Karpas-422 (cell line): ENCODE data around the gene TAGLN3. TPM values are rescaled to one million over a fixed set of nuclear protein-coding genes. Genes with fewer than 3 reads are reported as not detected.
"Not testable (repeated sequence)": the region's sequence is repeated elsewhere in the genome, so short reads cannot be mapped to it uniquely, and the experiment has no call there.

ENCODE experiments used
- DNase-seq: peaks from one replicate; pipeline ENCODE4 v3.0.0-alpha.2; 2015
- H2AFZ ChIP-seq: fragments of 200-600 bp; sonication (generic); 2 replicates; pipeline ENCODE4 v1.6.1; 2014; ENCODE audit warnings: antibody characterized with exemption, low read length, mixed read lengths
- H3K27ac ChIP-seq: fragments of 200-600 bp; sonication (generic); 2 replicates; pipeline ENCODE4 v1.5.1; 2014; ENCODE audit warnings: mild to moderate bottlenecking, low read length, moderate library complexity
- H3K27me3 ChIP-seq: fragments of 200-600 bp; sonication (generic); 2 replicates; pipeline ENCODE4 v1.6.1; 2014; ENCODE audit warnings: low read length, mixed read lengths
- H3K36me3 ChIP-seq: fragments of 200-600 bp; sonication (generic); 2 replicates; pipeline ENCODE4 v1.6.1; 2014; ENCODE audit warnings: low read length, mixed read lengths; ENCODE audit not compliant: insufficient read depth
- H3K4me1 ChIP-seq: fragments of 200-600 bp; sonication (generic); 2 replicates; pipeline ENCODE4 v1.6.1; 2014; ENCODE audit warnings: mild to moderate bottlenecking, low read length, mixed read lengths
- H3K4me2 ChIP-seq: fragments of 200-600 bp; sonication (generic); 2 replicates; pipeline ENCODE4 v1.6.1; 2014; ENCODE audit warnings: low read length, low read depth, mild to moderate bottlenecking; ENCODE audit not compliant: poor library complexity, severe bottlenecking
- H3K4me3 ChIP-seq: fragments of 200-600 bp; sonication (generic); 2 replicates; pipeline ENCODE4 v1.5.1; 2014; ENCODE audit warnings: mild to moderate bottlenecking, antibody characterized with exemption, low read length, mixed read lengths
- H3K79me2 ChIP-seq: fragments of 200-600 bp; sonication (generic); 2 replicates; pipeline ENCODE4 v1.6.1; 2014; ENCODE audit warnings: mild to moderate bottlenecking, low read length, mixed read lengths
- H3K9ac ChIP-seq: fragments of 200-600 bp; sonication (generic); 2 replicates; pipeline ENCODE4 v1.6.0; 2014; ENCODE audit warnings: low read length
- H3K9me2 ChIP-seq: fragments of 200-600 bp; sonication (generic), shearing (Covaris generic); replicated peaks from 2 replicates; pipeline ENCODE4 v1.6.0; 2014; ENCODE audit warnings: mild to moderate bottlenecking, low read length, moderate library complexity; ENCODE audit not compliant: insufficient read depth
- H3K9me3 ChIP-seq: fragments of 300-700, 200-600 bp; sonication (generic); 2 replicates; pipeline ENCODE4 v1.6.1; 2014; ENCODE audit warnings: low read length, mixed read lengths
- H4K20me1 ChIP-seq: fragments of 200-600 bp; sonication (generic); 2 replicates; pipeline ENCODE4 v1.6.1; 2014; ENCODE audit warnings: mild to moderate bottlenecking, antibody characterized with exemption, low read length, low read depth; ENCODE audit not compliant: insufficient read depth
- total RNA-seq: library from RNA; depleted of rRNA; stranded (reverse); fragments of >200 nt; shearing (Covaris generic); gene quantifications from 2 replicates; pipeline ENCODE4 v1.2.3, GENCODE V29; 2014; ENCODE audit warnings: low replicate concordance

TAGLN3 gene
- total RNA-seq, 1 experiment from 2014 or later = not detected

DNA sequence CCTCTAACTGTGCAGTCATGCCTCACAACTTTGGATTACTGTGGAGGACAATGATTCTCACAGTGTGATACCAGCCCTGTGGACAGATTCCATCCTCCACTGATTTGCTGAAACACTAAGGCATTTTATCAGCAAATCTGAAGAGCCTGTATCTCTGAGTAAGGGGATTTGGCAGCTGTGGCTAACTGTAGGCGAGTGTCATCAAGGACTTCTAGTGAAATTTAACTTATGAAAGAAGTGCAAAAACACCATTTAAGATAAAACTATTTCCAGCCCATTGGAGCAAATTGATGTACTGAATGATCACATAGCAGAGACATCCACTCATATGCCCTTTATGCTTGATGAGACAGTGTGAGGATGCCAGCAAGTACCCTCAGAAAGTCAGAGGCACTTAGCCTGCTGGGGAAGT is 22.0 kb downstream of the TAGLN3 start:
- H3K9me2 ChIP-seq = no peaks in the 10 kb centered on the region
- H3K27ac ChIP-seq = no peak overlapping the region
- H2AFZ ChIP-seq = no peak overlapping the region
- no peak for DNase-seq
- H3K9ac ChIP-seq = no peak overlapping the region
- H3K27me3 ChIP-seq = no peaks in the 10 kb centered on the region
- no peaks in the 10 kb centered on the region for H4K20me1 ChIP-seq
- H3K9me3 ChIP-seq = no peaks in the 10 kb centered on the region
- no peaks in the 10 kb centered on the region for H3K79me2 ChIP-seq
- H3K4me3 ChIP-seq = no peak overlapping the region
- H3K4me2 ChIP-seq = no peak overlapping the region
- no peaks in the 10 kb centered on the region for H3K36me3 ChIP-seq
- H3K4me1 ChIP-seq = no peaks in the 10 kb centered on the region

DNA sequence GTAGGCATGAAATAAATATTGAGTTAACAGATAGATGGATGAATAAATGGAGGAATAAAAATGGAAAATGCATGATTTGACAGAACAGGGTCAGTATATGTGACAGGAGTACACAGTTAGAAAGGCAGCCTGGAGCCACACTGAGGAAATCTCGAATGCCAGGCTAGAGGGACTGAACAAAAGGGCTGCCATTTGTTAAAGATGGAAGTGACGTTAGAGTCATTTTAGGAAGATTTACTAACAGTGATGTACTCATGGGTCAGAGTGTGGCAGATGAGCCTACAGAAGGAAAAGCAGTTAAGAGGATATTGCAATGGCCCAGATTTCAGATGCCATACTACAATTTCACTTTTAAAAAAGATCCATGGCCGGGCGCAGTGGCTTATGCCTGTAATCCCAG is 28.4 kb downstream of the TAGLN3 start:
- Histone ChIP-seq H3K4me3 (no peak overlapping the region), H3K4me2 (no peak overlapping the region), H3K36me3 (no peaks in the 10 kb centered on the region), H3K79me2 (no peaks in the 10 kb centered on the region), H3K4me1 (no peaks in the 10 kb centered on the region), H3K27me3 (no peaks in the 10 kb centered on the region), H2AFZ (no peak overlapping the region), H3K27ac (no peak overlapping the region), H3K9ac (no peak overlapping the region), H3K9me3 (no peaks in the 10 kb centered on the region), H3K9me2 (no peaks in the 10 kb centered on the region), H4K20me1 (no peaks in the 10 kb centered on the region)
- DNase-seq = no peak

DNA sequence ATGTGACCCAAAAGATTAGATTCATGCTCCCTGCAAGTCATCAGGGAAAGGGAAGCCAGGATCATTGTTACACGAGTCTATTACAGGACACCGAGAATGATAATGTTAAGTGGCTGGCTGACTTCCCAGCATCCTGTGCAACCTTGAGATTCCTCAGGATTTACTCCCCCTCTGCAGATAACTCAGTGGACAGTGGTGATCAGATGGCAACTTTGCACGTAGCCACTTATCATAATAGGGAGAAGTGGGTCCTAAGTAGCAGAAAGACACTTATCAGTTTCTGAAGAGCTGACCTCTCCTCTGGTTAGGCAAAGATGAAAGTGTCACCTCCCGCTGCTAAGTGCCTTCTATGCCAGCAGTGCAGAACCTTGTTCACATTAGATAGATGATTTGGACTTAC is 29.1 kb downstream of the TAGLN3 start:
- no peaks in the 10 kb centered on the region for H3K36me3 ChIP-seq
- H3K27me3 ChIP-seq = no peaks in the 10 kb centered on the region
- no peak overlapping the region for H3K4me3 ChIP-seq
- no peaks in the 10 kb centered on the region for H3K79me2 ChIP-seq
- no peak overlapping the region for H3K27ac ChIP-seq
- no peaks in the 10 kb centered on the region for H4K20me1 ChIP-seq
- H3K9me3 ChIP-seq = no peaks in the 10 kb centered on the region
- no peaks in the 10 kb centered on the region for H3K9me2 ChIP-seq
- H3K4me2 ChIP-seq = no peak overlapping the region
- H2AFZ ChIP-seq = no peak overlapping the region
- DNase-seq = no peak
- no peaks in the 10 kb centered on the region for H3K4me1 ChIP-seq
- no peak overlapping the region for H3K9ac ChIP-seq

DNA sequence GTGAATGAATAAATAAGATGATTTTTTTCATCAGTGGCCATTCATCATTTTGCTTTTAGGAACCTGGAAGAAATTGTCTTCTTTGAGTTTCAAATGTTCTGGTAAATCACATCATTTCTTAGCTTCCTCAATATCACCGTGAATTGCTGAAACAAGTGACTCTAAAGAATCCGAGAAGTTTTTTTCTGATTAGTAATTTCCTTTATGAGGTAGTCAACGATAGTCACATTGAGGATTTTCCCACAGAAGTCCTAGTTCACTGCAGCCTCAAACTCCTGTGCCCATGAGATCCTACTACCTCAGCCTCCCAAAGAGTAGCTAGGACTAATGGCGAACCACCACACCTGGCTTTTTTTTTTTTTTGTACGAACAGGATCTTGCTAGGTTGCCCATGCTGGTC is 32.2 kb downstream of the TAGLN3 start:
- no peak overlapping the region for H3K9ac ChIP-seq
- H2AFZ ChIP-seq = no peak overlapping the region
- H3K4me3 ChIP-seq = no peak overlapping the region
- H4K20me1 ChIP-seq = no peaks in the 10 kb centered on the region
- H3K27ac ChIP-seq = no peak overlapping the region
- no peak for DNase-seq
- no peaks in the 10 kb centered on the region for H3K27me3 ChIP-seq
- no peaks in the 10 kb centered on the region for H3K36me3 ChIP-seq
- no peaks in the 10 kb centered on the region for H3K9me2 ChIP-seq
- H3K4me2 ChIP-seq = no peak overlapping the region
- H3K9me3 ChIP-seq = no peaks in the 10 kb centered on the region
- no peaks in the 10 kb centered on the region for H3K79me2 ChIP-seq
- no peaks in the 10 kb centered on the region for H3K4me1 ChIP-seq

DNA sequence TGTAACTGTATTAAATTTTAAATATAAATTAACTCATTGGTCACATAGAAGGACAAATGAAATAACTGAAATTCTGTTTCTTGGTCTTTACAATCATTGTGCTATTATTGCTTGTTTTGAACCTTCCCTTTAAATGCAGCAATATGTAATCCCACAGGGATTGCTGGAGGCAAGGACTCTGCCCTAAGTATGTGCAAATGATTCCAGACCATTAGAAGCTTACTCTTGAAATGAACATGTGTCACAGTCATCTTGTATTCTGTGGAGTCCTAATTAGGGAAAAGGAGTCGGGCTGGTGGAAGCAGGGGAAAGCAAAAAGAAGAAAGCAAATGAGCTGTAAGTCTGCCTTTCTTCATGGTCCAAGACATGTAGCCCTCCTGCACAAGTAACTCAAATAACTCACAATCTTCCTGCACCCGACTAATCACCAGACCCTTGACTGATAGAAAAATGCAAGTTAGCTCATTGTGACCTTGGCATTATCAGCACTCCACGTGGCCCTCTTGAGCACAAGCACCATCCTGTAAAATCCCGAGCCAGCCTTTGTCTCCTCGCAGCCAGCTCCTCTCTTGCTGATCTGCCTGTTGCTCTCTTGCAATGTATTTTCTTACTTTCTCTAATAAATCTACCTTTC is 33.5 kb downstream of the TAGLN3 start:
- no peak overlapping the region for H2AFZ ChIP-seq
- no peaks in the 10 kb centered on the region for H3K27me3 ChIP-seq
- no peaks in the 10 kb centered on the region for H3K36me3 ChIP-seq
- H3K4me1 ChIP-seq = no peaks in the 10 kb centered on the region
- no peak for DNase-seq
- H3K27ac ChIP-seq = no peak overlapping the region
- H4K20me1 ChIP-seq = no peaks in the 10 kb centered on the region
- H3K4me3 ChIP-seq = no peak overlapping the region
- no peaks in the 10 kb centered on the region for H3K9me3 ChIP-seq
- H3K4me2 ChIP-seq = no peak overlapping the region
- no peaks in the 10 kb centered on the region for H3K9me2 ChIP-seq
- no peaks in the 10 kb centered on the region for H3K79me2 ChIP-seq
- H3K9ac ChIP-seq = no peak overlapping the region

DNA sequence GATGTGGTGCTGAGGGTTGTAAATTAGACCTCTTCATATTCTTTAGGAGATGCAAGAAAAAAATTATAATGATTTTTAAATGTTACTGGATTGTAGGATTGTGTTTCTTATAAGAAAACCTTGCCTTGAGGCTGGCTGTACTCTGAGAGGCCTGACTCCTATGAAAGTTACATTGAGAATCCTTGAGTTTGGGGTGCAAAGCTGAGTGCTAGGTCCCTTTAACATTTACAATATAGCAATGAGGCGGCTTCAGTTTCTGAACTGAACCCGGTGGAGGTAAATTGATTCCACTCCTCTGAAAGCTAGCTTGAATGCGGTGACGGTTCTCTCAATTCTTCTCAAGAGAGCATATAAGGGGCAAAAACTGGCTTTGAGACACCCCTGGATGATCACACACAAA is 35.7 kb downstream of the TAGLN3 start, which contains the start of gene TMPRSS7:
Gene TMPRSS7 (plus strand): TSS at position 301 of the 400 bp plus-strand sequence. CDS start 110 bp downstream, outside the sequence.
- H3K79me2 ChIP-seq = no peaks in the 10 kb centered on the region
- H3K9me3 ChIP-seq = no peaks in the 10 kb centered on the region
- peaks cover 12% of the 10 kb centered on the region for H3K4me1 ChIP-seq
- no peak within 1 kb of the TSS for H2AFZ ChIP-seq
- no peak within 1 kb of the TSS for H3K27ac ChIP-seq
- no peaks in the 10 kb centered on the region for H4K20me1 ChIP-seq
- no peaks in the 10 kb centered on the region for H3K27me3 ChIP-seq
- DNase-seq = no peak
- H3K4me2 ChIP-seq = no peak within 1 kb of the TSS
- H3K9ac ChIP-seq = no peak within 1 kb of the TSS
- no peak within 1 kb of the TSS for H3K4me3 ChIP-seq
- no peaks in the 10 kb centered on the region for H3K36me3 ChIP-seq
- no peaks in the 10 kb centered on the region for H3K9me2 ChIP-seq

DNA sequence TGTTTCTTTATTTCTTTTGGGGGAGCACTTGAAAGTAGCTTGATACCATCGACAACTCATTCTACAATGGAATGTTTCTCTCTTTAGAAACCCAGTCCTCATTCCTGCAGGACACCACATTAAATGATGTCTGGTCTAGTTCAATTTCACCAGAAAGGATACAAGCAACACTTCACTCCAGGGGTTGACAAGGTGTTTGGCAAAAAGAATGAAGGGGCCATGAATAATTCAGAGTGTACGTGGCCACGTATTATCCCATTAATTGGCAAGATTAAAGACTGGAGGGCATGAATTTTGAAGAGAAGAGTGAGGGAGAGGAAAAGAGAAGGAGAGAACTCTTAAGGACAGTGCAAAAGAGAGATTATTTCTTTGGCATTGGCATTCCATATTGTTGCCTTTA is 36.5 kb downstream of the TAGLN3 start:
- no peak overlapping the region for H3K4me3 ChIP-seq

DNA sequence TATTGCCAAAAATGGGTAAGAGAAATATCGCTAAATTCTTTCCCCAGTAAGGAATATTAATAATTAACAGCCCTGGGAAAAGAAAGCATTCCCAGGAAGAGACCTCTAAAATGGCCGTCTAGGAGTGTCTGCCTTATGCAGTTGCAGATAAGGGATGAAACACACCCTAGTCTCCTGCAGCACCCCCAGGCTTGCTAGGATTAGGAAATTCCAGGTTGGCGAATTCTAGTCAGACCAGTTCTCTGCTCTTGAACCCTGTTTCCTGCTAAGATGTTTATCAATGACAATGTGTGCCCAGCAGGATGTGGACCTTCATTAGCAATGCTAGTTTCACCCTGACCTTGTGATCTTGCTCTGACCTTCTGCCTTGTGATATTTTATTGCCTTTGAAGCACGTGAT is 38.5 kb downstream of the TAGLN3 start:
- not testable (repeated sequence) for H3K36me3 ChIP-seq, DNase-seq, H3K27me3 ChIP-seq, H4K20me1 ChIP-seq, H3K9ac ChIP-seq, H3K9me3 ChIP-seq, H3K79me2 ChIP-seq, H3K4me3 ChIP-seq, H3K9me2 ChIP-seq, H3K4me2 ChIP-seq, H3K27ac ChIP-seq, H2AFZ ChIP-seq
- H3K4me1 ChIP-seq = peaks cover 14% of the 10 kb centered on the region

More for the DNA sequence above, 36.5 kb downstream of the TAGLN3 start:
- Histone ChIP-seq H3K36me3 (no peaks in the 10 kb centered on the region), H3K4me1 (peaks cover 14% of the 10 kb centered on the region), H3K9me2 (no peaks in the 10 kb centered on the region), H4K20me1 (no peaks in the 10 kb centered on the region), H3K27me3 (no peaks in the 10 kb centered on the region), H3K27ac (no peak overlapping the region), H3K79me2 (no peaks in the 10 kb centered on the region), H3K9me3 (no peaks in the 10 kb centered on the region), H2AFZ (no peak overlapping the region), H3K9ac (no peak overlapping the region), H3K4me2 (no peak overlapping the region)
- no peak for DNase-seq
